ENCODE measurements around the gene PBRM1. TPM values are rescaled to one million over a fixed set of nuclear protein-coding genes. Genes with fewer than 3 reads are reported as not detected.

The PBRM1 gene
- polyA plus RNA-seq, 1 donor from 2014 or later = 81.1 TPM

GRCh38 chr3:52517796-52518722 is 167.7 kb downstream of the PBRM1 start:
- peak overlapping the region in 1 of 3 donors; percentile 40 for H3K27ac Mint-ChIP-seq

GRCh38 chr3:52516509-52517195 is 169.1 kb downstream of the PBRM1 start:
- no peaks in the 10 kb centered on the region for H3K4me1 Mint-ChIP-seq
- no peaks in the 10 kb centered on the region for H3K36me3 Mint-ChIP-seq
- no peak overlapping the region for H3K4me3 Mint-ChIP-seq
- no peak overlapping the region for H3K27ac Mint-ChIP-seq
- H3K27me3 Mint-ChIP-seq = no peaks in the 10 kb centered on the region
- no peaks in the 10 kb centered on the region for H3K9me3 Mint-ChIP-seq

More at GRCh38 chr3:52517796-52518722, 167.7 kb downstream of the PBRM1 start:
- H3K36me3 Mint-ChIP-seq = no peaks in the 10 kb centered on the region
- H3K27me3 Mint-ChIP-seq = no peaks in the 10 kb centered on the region
- H3K4me1 Mint-ChIP-seq = no peaks in the 10 kb centered on the region
- H3K4me3 Mint-ChIP-seq = no peak overlapping the region
- no peaks in the 10 kb centered on the region for H3K9me3 Mint-ChIP-seq

- Mint-ChIP-seq H3K36me3 (no peaks in the 10 kb centered on the region), H3K27ac (no peak overlapping the region), H3K4me1 (no peaks in the 10 kb centered on the region)
Measured at GRCh38 chr3:52515192-52515591, 170.5 kb downstream of the PBRM1 start.

GRCh38 chr3:52514576-52514975 is 171.1 kb downstream of the PBRM1 start:
- no peak overlapping the region for H3K4me3 Mint-ChIP-seq
- no peaks in the 10 kb centered on the region for H3K27me3 Mint-ChIP-seq
- no peaks in the 10 kb centered on the region for H3K9me3 Mint-ChIP-seq
- H3K4me1 Mint-ChIP-seq = no peaks in the 10 kb centered on the region
- H3K27ac Mint-ChIP-seq = no peak overlapping the region
- no peaks in the 10 kb centered on the region for H3K36me3 Mint-ChIP-seq

More at GRCh38 chr3:52515192-52515591, 170.5 kb downstream of the PBRM1 start:
- H3K27me3 Mint-ChIP-seq = no peaks in the 10 kb centered on the region
- no peaks in the 10 kb centered on the region for H3K9me3 Mint-ChIP-seq
- no peak overlapping the region for H3K4me3 Mint-ChIP-seq

- Mint-ChIP-seq H3K27ac (peak overlapping the region in 1 of 3 donors; percentile 64), H3K9me3 (no peaks in the 10 kb centered on the region), H3K4me3 (no peak overlapping the region), H3K27me3 (no peaks in the 10 kb centered on the region), H3K4me1 (no peaks in the 10 kb centered on the region), H3K36me3 (no peaks in the 10 kb centered on the region)
Measured at GRCh38 chr3:52513281-52513680, 172.4 kb downstream of the PBRM1 start.

GRCh38 chr3:52512727-52513126 is 173.0 kb downstream of the PBRM1 start:
- Mint-ChIP-seq H3K4me1 (no peaks in the 10 kb centered on the region), H3K27me3 (no peaks in the 10 kb centered on the region), H3K9me3 (no peaks in the 10 kb centered on the region)

GRCh38 chr3:52512105-52512504 is 173.6 kb downstream of the PBRM1 start:
- Mint-ChIP-seq H3K27ac (no peak overlapping the region), H3K4me1 (no peaks in the 10 kb centered on the region)

More at GRCh38 chr3:52512727-52513126, 173.0 kb downstream of the PBRM1 start:
- peak overlapping the region in 1 of 3 donors; percentile 64 for H3K27ac Mint-ChIP-seq
- no peak overlapping the region for H3K4me3 Mint-ChIP-seq
- H3K36me3 Mint-ChIP-seq = no peaks in the 10 kb centered on the region

GRCh38 chr3:52511509-52511908 is 174.2 kb downstream of the PBRM1 start:
- Mint-ChIP-seq H3K27me3 (no peaks in the 10 kb centered on the region), H3K27ac (no peak overlapping the region), H3K4me1 (no peaks in the 10 kb centered on the region), H3K36me3 (peaks cover 2% of the 10 kb centered on the region), H3K9me3 (no peaks in the 10 kb centered on the region), H3K4me3 (no peak overlapping the region)

More at GRCh38 chr3:52512105-52512504, 173.6 kb downstream of the PBRM1 start:
- H3K9me3 Mint-ChIP-seq = no peaks in the 10 kb centered on the region
- no peak overlapping the region for H3K4me3 Mint-ChIP-seq
- no peaks in the 10 kb centered on the region for H3K36me3 Mint-ChIP-seq
- no peaks in the 10 kb centered on the region for H3K27me3 Mint-ChIP-seq

- no peaks in the 10 kb centered on the region for H3K4me1 Mint-ChIP-seq
- no peak overlapping the region for H3K27ac Mint-ChIP-seq
- no peak overlapping the region for H3K4me3 Mint-ChIP-seq
- H3K36me3 Mint-ChIP-seq = peaks cover 2% of the 10 kb centered on the region
- no peaks in the 10 kb centered on the region for H3K9me3 Mint-ChIP-seq
- no peaks in the 10 kb centered on the region for H3K27me3 Mint-ChIP-seq
Measured at GRCh38 chr3:52509753-52510328, 175.9 kb downstream of the PBRM1 start.

- H3K27ac Mint-ChIP-seq = no peak overlapping the region
- H3K27me3 Mint-ChIP-seq = no peaks in the 10 kb centered on the region
- no peak overlapping the region for H3K4me3 Mint-ChIP-seq
- peaks cover 0 to under 1% (median 0%) of the 10 kb centered on the region in 3 donors for H3K4me1 Mint-ChIP-seq
- no peaks in the 10 kb centered on the region for H3K9me3 Mint-ChIP-seq
- H3K36me3 Mint-ChIP-seq = peaks cover 2% of the 10 kb centered on the region
Measured at GRCh38 chr3:52507359-52507758, 178.4 kb downstream of the PBRM1 start.

GRCh38 chr3:52506266-52506966 is 179.3 kb downstream of the PBRM1 start:
- Mint-ChIP-seq H3K36me3 (peaks cover 2% of the 10 kb centered on the region), H3K27ac (no peak overlapping the region), H3K4me1 (peaks cover 0 to 2% (median 0%) of the 10 kb centered on the region in 3 donors), H3K9me3 (no peaks in the 10 kb centered on the region), H3K4me3 (no peak overlapping the region), H3K27me3 (no peaks in the 10 kb centered on the region)

GRCh38 chr3:52504977-52505376 is 180.7 kb downstream of the PBRM1 start:
- Mint-ChIP-seq H3K4me1 (peaks cover 0 to 2% (median 0%) of the 10 kb centered on the region in 3 donors), H3K27ac (no peak overlapping the region), H3K4me3 (no peak overlapping the region), H3K36me3 (peaks cover 2% of the 10 kb centered on the region), H3K9me3 (no peaks in the 10 kb centered on the region), H3K27me3 (no peaks in the 10 kb centered on the region)

GRCh38 chr3:52503788-52504424 is 181.8 kb downstream of the PBRM1 start:
- Mint-ChIP-seq H3K36me3 (peaks cover 2% of the 10 kb centered on the region), H3K27ac (no peak overlapping the region), H3K9me3 (no peaks in the 10 kb centered on the region), H3K4me3 (no peak overlapping the region), H3K4me1 (peaks cover under 1 to 4% (median 2%) of the 10 kb centered on the region in 3 donors), H3K27me3 (no peaks in the 10 kb centered on the region)

GRCh38 chr3:52502808-52503350 is 182.8 kb downstream of the PBRM1 start:
- H3K27me3 Mint-ChIP-seq = peaks cover 1% of the 10 kb centered on the region
- H3K9me3 Mint-ChIP-seq = no peaks in the 10 kb centered on the region
- no peak overlapping the region for H3K4me3 Mint-ChIP-seq
- no peak overlapping the region for H3K27ac Mint-ChIP-seq
- peaks cover 6 to 8% (median 7%) of the 10 kb centered on the region in 3 donors for H3K4me1 Mint-ChIP-seq
- peaks cover 2% of the 10 kb centered on the region for H3K36me3 Mint-ChIP-seq

Measured in IgD-negative memory B cell (primary cell).